Neuronal stem cell (in vitro differentiated cells): ENCODE results near the gene KLK7.
A peak's percentile ranks its signal among the peaks of the same experiment; 100 is the strongest.

Experiments used
- DNase-seq: peaks from one replicate; pipeline ENCODE4 v3.0.0-alpha.2; 2013; ENCODE audit warnings: low spot score
- H2AFZ ChIP-seq: one replicate; pipeline ENCODE4 v1.6.1; 2013; ENCODE audit warnings: mild to moderate bottlenecking, low read length, inconsistent platforms
- H2AK5ac ChIP-seq: 2 replicates; pipeline ENCODE4 v1.6.1; 2013; ENCODE audit warnings: low read depth, mild to moderate bottlenecking, inconsistent platforms, low read length, moderate library complexity, mixed read lengths
- H2BK120ac ChIP-seq: 2 replicates; pipeline ENCODE4 v1.6.1; 2013; ENCODE audit warnings: low read depth, mild to moderate bottlenecking, inconsistent platforms, low read length, moderate library complexity, mixed read lengths
- H2BK12ac ChIP-seq: one replicate; pipeline ENCODE4 v1.6.1; 2013; ENCODE audit warnings: low read length, inconsistent platforms
- H2BK15ac ChIP-seq: 2 replicates; pipeline ENCODE4 v1.6.1; 2013; ENCODE audit warnings: mild to moderate bottlenecking, low read length, inconsistent platforms, mixed read lengths
- H2BK5ac ChIP-seq: one replicate; pipeline ENCODE4 v1.6.1; 2013; ENCODE audit warnings: inconsistent platforms, mild to moderate bottlenecking, low read length, moderate library complexity
- H3K14ac ChIP-seq: one replicate; pipeline ENCODE4 v1.6.1; 2013; ENCODE audit warnings: low read length, inconsistent platforms
- H3K18ac ChIP-seq: 2 replicates; pipeline ENCODE4 v1.6.1; 2013; ENCODE audit warnings: low read length, inconsistent platforms
- H3K23ac ChIP-seq: 2 replicates; pipeline ENCODE4 v1.6.1; 2013; ENCODE audit warnings: low read depth, mild to moderate bottlenecking, mixed read lengths, low read length, inconsistent platforms; ENCODE audit not compliant: poor library complexity
- H3K27ac ChIP-seq: replicated peaks from 3 replicates; pipeline ENCODE4 v1.5.1; 2013; ENCODE audit warnings: low read length, inconsistent platforms
- H3K27me3 ChIP-seq, 3 experiments: 2 replicates each; pipeline ENCODE4 v1.6.1; 2013; ENCODE audit warnings: low read length in 3 of 3, mild to moderate bottlenecking in 2 of 3, inconsistent platforms in 1 of 3, low read depth in 1 of 3, mixed read lengths in 1 of 3, moderate library complexity in 1 of 3; ENCODE audit not compliant: control insufficient read depth in 3 of 3, insufficient read depth in 3 of 3
- H3K36me3 ChIP-seq, 2 donors: replicated peaks in 1 of 2; 2 replicates each; pipeline ENCODE4 v1.6.1; 2013; ENCODE audit warnings: low read length in 2 of 2; ENCODE audit not compliant: control insufficient read depth in 2 of 2, insufficient read depth in 2 of 2
- H3K4ac ChIP-seq: 2 replicates; pipeline ENCODE4 v1.6.1; 2013; ENCODE audit warnings: inconsistent platforms, mild to moderate bottlenecking, low read length, moderate library complexity
- H3K4me1 ChIP-seq, 2 donors: 1 replicate in 1 of 2; 2 replicates in 1 of 2; pipeline ENCODE4 v1.6.1; 2013; ENCODE audit warnings: low read length in 2 of 2, low read depth in 1 of 2; ENCODE audit not compliant: control insufficient read depth in 2 of 2, insufficient read depth in 1 of 2
- H3K4me2 ChIP-seq: one replicate; pipeline ENCODE4 v1.6.1; 2013; ENCODE audit warnings: mild to moderate bottlenecking, low read length, inconsistent platforms; ENCODE audit not compliant: insufficient read depth, poor library complexity, severe bottlenecking
- H3K4me3 ChIP-seq, 2 donors: 2 replicates each; pipeline ENCODE4 v1.5.1; 2013; ENCODE audit warnings: low read length in 2 of 2, mild to moderate bottlenecking in 2 of 2, inconsistent platforms in 1 of 2, moderate library complexity in 1 of 2
- H3K79me1 ChIP-seq: one replicate; pipeline ENCODE4 v1.6.1; 2013; ENCODE audit warnings: low read depth, mild to moderate bottlenecking, inconsistent platforms, low read length, moderate library complexity
- H3K9ac ChIP-seq: one replicate; pipeline ENCODE4 v1.6.1; 2013; ENCODE audit warnings: mild to moderate bottlenecking, low read depth, low read length, inconsistent platforms; ENCODE audit not compliant: poor library complexity
- H3K9me3 ChIP-seq, 2 donors: replicated peaks in 1 of 2; 2 replicates each; pipeline versions ENCODE3 to v1.6.1; 2013; ENCODE audit warnings: low read length in 2 of 2, mild to moderate bottlenecking in 2 of 2, inconsistent platforms in 1 of 2, low read depth in 1 of 2, mixed read lengths in 1 of 2, moderate library complexity in 1 of 2; ENCODE audit not compliant: control insufficient read depth in 2 of 2, insufficient read depth in 1 of 2
- H4K8ac ChIP-seq: one replicate; pipeline ENCODE4 v1.6.1; 2013; ENCODE audit warnings: low read depth, mild to moderate bottlenecking, inconsistent platforms, low read length, moderate library complexity
- H4K91ac ChIP-seq: one replicate; pipeline ENCODE4 v1.6.1; 2013; ENCODE audit warnings: low read length, low read depth, mild to moderate bottlenecking, inconsistent platforms; ENCODE audit not compliant: poor library complexity
- WGBS, 2 donors: extraction: QIAGEN DNeasy Blood & Tissue Kit; methylation state at CpG; one replicate each; pipeline ENCODE4 v1.1.7; 2013; ENCODE audit warnings: missing lambda C conversion rate in 2 of 2, mixed read lengths in 1 of 2; ENCODE audit not compliant: insufficient read length in 2 of 2, insufficient replicate concordance in 1 of 2; ENCODE audit errors: extremely low coverage in 2 of 2; 5-methylcytosine and 5-hydroxymethylcytosine counted together

The KLK7 gene

DNA sequence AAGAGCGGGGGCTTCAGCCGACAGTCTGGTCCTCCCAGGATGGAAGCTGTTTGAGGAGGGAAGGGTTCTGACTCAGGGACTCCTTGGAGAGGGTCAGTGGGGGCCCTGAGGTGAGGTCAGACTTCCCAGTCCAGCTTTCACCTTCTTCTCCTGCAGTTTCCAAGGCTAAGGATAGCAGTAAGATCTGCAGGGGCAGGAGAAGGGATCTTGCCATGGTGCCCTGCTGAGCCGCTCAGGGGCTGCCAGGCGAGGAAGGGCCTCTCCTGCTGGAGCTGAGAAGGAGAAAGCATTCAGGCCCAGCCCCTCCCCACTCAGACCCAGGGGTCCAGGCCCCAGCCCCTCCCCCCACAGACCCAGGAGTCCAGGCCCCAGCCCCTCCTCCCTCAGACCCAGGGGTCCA lies 1.5 kb downstream of the KLK7 start:
- peak overlapping the region; percentile 36 for H2BK12ac ChIP-seq
- H2BK5ac ChIP-seq: peak overlapping the region; percentile 83
- no peak overlapping the region for H3K9ac ChIP-seq
- no peak overlapping the region for H4K91ac ChIP-seq
- no peak overlapping the region for H2BK120ac ChIP-seq
- H3K4me3 ChIP-seq: no peak overlapping the region
- H2AK5ac ChIP-seq: peak overlapping the region; percentile 78
- H2BK15ac ChIP-seq: no peak overlapping the region
- no peak overlapping the region for H2AFZ ChIP-seq
- H3K18ac ChIP-seq: peak overlapping the region; percentile 66
- no peak overlapping the region for H3K14ac ChIP-seq
- H3K9me3 ChIP-seq: no peaks in the 10 kb centered on the region
- no peak overlapping the region for H3K23ac ChIP-seq
- H3K4ac ChIP-seq: no peak overlapping the region
- no peak overlapping the region for H4K8ac ChIP-seq
- H3K4me2 ChIP-seq: no peak overlapping the region
- no peaks in the 10 kb centered on the region for H3K79me1 ChIP-seq
- H3K27me3 ChIP-seq: peaks cover 0 to 14% (median 6%) of the 10 kb centered on the region in 3 experiments
- no peaks in the 10 kb centered on the region for H3K36me3 ChIP-seq
- no CpG with 5 or more reads among the region's 4 CpGs for WGBS, 2 donors
- H3K27ac ChIP-seq: no peak overlapping the region
- peaks cover 0 to 12% of the 10 kb centered on the region in 2 donors for H3K4me1 ChIP-seq
- no peak for DNase-seq

DNA sequence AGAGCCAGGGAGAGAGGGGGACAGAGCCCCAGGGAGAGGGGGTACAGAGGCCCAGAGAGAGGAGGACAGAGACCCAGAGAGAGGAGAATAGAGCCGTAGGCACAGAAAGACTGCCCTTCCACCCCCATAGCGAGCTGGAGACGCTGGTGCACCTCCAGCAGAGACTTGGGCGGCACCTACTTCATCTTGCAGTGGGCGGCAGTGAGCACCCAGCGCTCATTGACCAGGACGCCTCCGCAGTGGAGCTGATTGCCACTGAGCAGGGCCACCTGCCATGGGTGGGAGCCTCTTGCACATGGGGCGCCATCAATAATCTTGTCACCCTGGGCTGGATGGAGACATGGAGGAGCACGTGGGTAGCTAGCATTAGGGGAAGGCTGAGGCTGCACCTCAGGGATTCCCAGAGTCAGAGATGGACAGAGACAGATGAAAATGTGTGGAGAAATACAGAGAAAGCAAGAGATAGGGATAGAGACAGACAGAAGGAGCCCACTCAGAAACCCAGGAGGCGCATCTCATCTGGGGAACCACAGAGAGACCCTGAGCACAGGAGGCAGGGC lies 2.0 kb downstream of the KLK7 start:
- no peaks in the 10 kb centered on the region for H3K36me3 ChIP-seq
- H3K4me3 ChIP-seq: no peak overlapping the region
- peaks cover 0 to 12% of the 10 kb centered on the region in 2 donors for H3K4me1 ChIP-seq
- peaks cover 0 to 14% (median 6%) of the 10 kb centered on the region in 3 experiments for H3K27me3 ChIP-seq
- no peak overlapping the region for H3K4me2 ChIP-seq
- no peak for DNase-seq
- H3K79me1 ChIP-seq: no peaks in the 10 kb centered on the region
- H3K9me3 ChIP-seq: no peaks in the 10 kb centered on the region
- H2BK15ac ChIP-seq: no peak overlapping the region
- no peak overlapping the region for H3K9ac ChIP-seq
- no peak overlapping the region for H2BK12ac ChIP-seq
- H4K91ac ChIP-seq: no peak overlapping the region
- H3K18ac ChIP-seq: no peak overlapping the region
- no peak overlapping the region for H3K4ac ChIP-seq
- H2BK5ac ChIP-seq: peak overlapping the region; percentile 83
- no CpG with 5 or more reads among the region's 11 CpGs for WGBS, 2 donors
- no peak overlapping the region for H3K23ac ChIP-seq
- H2AFZ ChIP-seq: no peak overlapping the region
- no peak overlapping the region for H2BK120ac ChIP-seq
- no peak overlapping the region for H2AK5ac ChIP-seq
- H4K8ac ChIP-seq: no peak overlapping the region
- H3K27ac ChIP-seq: no peak overlapping the region
- H3K14ac ChIP-seq: no peak overlapping the region

DNA sequence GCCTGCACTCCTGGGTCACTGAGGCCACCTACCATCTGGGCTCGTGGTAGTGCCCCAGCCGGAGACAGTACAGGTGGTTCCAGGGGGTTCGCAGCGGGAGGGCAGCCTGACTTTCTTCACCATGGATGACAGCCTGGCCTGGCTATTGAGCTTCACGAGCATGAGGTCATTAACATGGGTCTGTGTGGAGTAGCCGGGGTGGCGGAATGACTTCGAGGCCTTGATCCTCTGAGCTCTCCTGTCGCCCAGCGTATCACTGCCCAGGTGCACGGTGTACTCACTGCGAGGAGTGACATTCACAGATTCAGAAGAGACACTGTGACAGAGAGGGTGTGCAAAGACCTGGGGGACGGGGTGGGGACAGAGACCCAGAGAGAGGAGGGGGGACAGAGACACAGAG lies 3.5 kb downstream of the KLK7 start:
- no peak overlapping the region for H3K4me2 ChIP-seq
- no peak overlapping the region for H3K4me3 ChIP-seq
- no peak overlapping the region for H4K8ac ChIP-seq
- peaks cover 0 to 12% of the 10 kb centered on the region in 2 donors for H3K4me1 ChIP-seq
- no peak overlapping the region for H2AK5ac ChIP-seq
- no peaks in the 10 kb centered on the region for H3K9me3 ChIP-seq
- no peak overlapping the region for H2AFZ ChIP-seq
- no peak overlapping the region for H3K18ac ChIP-seq
- peak overlapping the region; percentile 27 for H2BK15ac ChIP-seq
- H3K4ac ChIP-seq: no peak overlapping the region
- H3K27ac ChIP-seq: no peak overlapping the region
- no peaks in the 10 kb centered on the region for H3K79me1 ChIP-seq
- H2BK120ac ChIP-seq: no peak overlapping the region
- peak overlapping the region; percentile 29 for H3K23ac ChIP-seq
- no peaks in the 10 kb centered on the region for H3K36me3 ChIP-seq
- peaks cover 0 to 14% (median 6%) of the 10 kb centered on the region in 3 experiments for H3K27me3 ChIP-seq
- H2BK5ac ChIP-seq: no peak overlapping the region
- no peak for DNase-seq
- no peak overlapping the region for H4K91ac ChIP-seq
- H3K14ac ChIP-seq: peak overlapping the region; percentile 25
- no peak overlapping the region for H2BK12ac ChIP-seq
- WGBS, 2 donors: no CpG with 5 or more reads among the region's 13 CpGs
- H3K9ac ChIP-seq: no peak overlapping the region

DNA sequence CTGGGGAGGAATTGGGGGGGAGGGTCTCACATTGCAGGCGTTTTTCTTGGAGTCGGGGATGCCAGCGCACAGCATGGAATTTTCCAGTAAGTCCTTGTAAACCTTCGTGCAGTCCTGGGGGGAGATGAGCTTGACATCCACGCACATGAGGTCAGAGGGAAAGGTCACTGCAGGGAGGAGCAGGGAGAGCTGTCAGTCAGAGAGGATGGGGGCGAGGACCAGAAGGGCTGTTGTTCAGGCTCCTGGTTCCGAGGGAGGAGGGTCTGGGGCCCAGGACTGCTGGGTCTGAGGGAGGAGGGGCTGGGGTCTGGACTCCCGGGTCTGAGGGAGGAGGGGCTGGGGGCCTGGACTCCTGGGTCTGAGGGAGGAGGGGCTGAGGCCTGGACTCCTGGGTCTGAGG lies 4.0 kb downstream of the KLK7 start:
- no peak overlapping the region for H3K4me2 ChIP-seq
- H3K36me3 ChIP-seq: no peaks in the 10 kb centered on the region
- H3K27ac ChIP-seq: no peak overlapping the region
- H4K91ac ChIP-seq: no peak overlapping the region
- H3K4ac ChIP-seq: no peak overlapping the region
- H3K9ac ChIP-seq: no peak overlapping the region
- peak overlapping the region; percentile 27 for H2BK15ac ChIP-seq
- H4K8ac ChIP-seq: no peak overlapping the region
- no peak overlapping the region for H3K23ac ChIP-seq
- H2AFZ ChIP-seq: no peak overlapping the region
- no peak overlapping the region for H3K4me3 ChIP-seq
- H2BK5ac ChIP-seq: no peak overlapping the region
- H3K9me3 ChIP-seq: no peaks in the 10 kb centered on the region
- H2AK5ac ChIP-seq: no peak overlapping the region
- DNase-seq: no peak
- peaks cover 0 to 14% (median 6%) of the 10 kb centered on the region in 3 experiments for H3K27me3 ChIP-seq
- no peak overlapping the region for H2BK12ac ChIP-seq
- no CpG with 5 or more reads among the region's 8 CpGs for WGBS, 2 donors
- H3K4me1 ChIP-seq: peaks cover 0 to 12% of the 10 kb centered on the region in 2 donors
- H3K79me1 ChIP-seq: no peaks in the 10 kb centered on the region
- H3K18ac ChIP-seq: no peak overlapping the region
- H3K14ac ChIP-seq: peak overlapping the region; percentile 44
- no peak overlapping the region for H2BK120ac ChIP-seq
